Astrocyte of the cerebellum (primary cell): ENCODE data around the gene GLRX.
"Not testable (repeated sequence)": the region's sequence is repeated elsewhere in the genome, so short reads cannot be mapped to it uniquely, and the experiment has no call there.

Experiments used
- DNase-seq: peaks from one replicate; pipeline ENCODE4 v3.0.0-alpha.2; 2011; ENCODE audit warnings: low read depth
- H3K4me3 ChIP-seq: 2 replicates; pipeline ENCODE4 v1.5.1; 2011; ENCODE audit warnings: mild to moderate bottlenecking, low read depth, low read length, moderate library complexity
- in situ Hi-C: cut with HindIII; loops from 2 replicates; pipeline ENCODE4 v1.10.0; 2017; ENCODE audit warnings: low sequenced_read_pairs
- TF ChIP-seq, protein P1 (sequence below): IDR thresholded peaks from 2 replicates; pipeline ENCODE4 v1.5.1; 2012; ENCODE audit warnings: low read length, low read depth, moderate library complexity, mild to moderate bottlenecking; ENCODE audit errors: missing control alignments

Gene GLRX, protein sequence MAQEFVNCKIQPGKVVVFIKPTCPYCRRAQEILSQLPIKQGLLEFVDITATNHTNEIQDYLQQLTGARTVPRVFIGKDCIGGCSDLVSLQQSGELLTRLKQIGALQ

DNA sequence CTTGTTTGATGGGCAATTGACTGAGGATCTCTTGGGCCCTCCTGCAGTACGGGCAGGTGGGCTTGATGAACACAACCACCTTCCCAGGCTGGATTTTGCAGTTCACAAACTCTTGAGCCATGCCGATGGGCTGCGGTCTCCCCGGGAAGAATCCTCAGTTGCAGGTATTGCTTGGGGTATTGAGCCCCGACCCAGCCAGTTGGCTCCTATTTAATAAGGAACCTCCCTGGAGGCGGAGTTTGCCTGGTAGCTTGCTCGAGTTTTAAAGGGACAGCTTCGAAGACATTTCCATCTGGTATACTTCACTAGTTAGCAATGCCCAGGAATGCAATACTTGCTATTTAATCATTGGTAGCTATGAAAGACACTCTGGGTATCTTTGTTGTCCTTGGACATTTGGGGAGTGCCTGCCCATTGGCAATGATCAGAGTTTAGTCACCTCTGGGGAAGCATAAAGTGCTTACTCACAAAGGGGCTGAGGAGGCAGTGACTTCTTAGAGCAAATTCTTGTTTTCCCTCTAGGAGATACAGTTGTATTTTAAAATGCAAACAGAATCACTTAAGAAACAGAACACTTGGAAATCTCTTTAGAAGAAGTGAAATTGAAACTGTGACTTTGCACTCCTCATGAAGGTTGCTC lies at the start of gene GLRX:
Gene GLRX (minus strand): TSS at position 185 of the 640 bp plus-strand sequence. CDS start 64 bp downstream, at position 121.
- TF ChIP-seq, protein P1, sequence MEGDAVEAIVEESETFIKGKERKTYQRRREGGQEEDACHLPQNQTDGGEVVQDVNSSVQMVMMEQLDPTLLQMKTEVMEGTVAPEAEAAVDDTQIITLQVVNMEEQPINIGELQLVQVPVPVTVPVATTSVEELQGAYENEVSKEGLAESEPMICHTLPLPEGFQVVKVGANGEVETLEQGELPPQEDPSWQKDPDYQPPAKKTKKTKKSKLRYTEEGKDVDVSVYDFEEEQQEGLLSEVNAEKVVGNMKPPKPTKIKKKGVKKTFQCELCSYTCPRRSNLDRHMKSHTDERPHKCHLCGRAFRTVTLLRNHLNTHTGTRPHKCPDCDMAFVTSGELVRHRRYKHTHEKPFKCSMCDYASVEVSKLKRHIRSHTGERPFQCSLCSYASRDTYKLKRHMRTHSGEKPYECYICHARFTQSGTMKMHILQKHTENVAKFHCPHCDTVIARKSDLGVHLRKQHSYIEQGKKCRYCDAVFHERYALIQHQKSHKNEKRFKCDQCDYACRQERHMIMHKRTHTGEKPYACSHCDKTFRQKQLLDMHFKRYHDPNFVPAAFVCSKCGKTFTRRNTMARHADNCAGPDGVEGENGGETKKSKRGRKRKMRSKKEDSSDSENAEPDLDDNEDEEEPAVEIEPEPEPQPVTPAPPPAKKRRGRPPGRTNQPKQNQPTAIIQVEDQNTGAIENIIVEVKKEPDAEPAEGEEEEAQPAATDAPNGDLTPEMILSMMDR = no peak
- peak; percentile 66 for DNase-seq
- H3K4me3 ChIP-seq = peak within 1 kb of the TSS; percentile 65
- in situ Hi-C loops = no loop called here

DNA sequence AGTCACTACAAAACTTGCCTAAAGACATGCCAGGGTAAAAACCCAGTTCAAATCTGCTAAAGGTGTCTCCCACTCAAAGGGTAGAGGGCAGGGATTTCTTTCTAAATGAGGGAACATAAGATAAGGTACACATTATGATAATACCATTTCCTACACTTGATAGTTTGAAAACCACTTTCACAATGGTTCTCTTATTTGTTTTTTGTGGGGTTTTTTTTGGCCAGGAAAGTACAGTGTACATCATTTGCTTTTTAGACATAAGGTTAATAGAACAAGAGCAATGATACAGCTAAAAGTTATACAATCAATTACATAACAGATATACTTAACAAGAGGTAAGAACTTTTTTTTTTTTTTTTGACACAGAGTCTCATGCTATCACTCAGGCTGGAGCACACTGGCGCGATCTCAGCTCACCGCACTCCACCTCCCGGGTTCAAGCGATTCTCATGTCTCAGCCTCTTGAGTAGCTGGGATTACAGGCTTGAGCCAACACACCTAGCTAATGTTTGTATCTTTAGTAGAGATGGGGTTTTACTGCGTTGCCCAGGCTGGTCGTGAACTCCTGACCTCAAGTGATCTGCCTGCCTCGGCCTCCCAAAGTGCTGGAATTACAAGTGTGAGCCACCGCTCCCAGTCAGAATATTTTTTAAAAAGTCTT lies 48.8 kb upstream of the GLRX start:
- DNase-seq = no peak
- no peak overlapping the region for H3K4me3 ChIP-seq
- in situ Hi-C loops = no loop called here
- TF ChIP-seq, protein P1 = no peak

DNA sequence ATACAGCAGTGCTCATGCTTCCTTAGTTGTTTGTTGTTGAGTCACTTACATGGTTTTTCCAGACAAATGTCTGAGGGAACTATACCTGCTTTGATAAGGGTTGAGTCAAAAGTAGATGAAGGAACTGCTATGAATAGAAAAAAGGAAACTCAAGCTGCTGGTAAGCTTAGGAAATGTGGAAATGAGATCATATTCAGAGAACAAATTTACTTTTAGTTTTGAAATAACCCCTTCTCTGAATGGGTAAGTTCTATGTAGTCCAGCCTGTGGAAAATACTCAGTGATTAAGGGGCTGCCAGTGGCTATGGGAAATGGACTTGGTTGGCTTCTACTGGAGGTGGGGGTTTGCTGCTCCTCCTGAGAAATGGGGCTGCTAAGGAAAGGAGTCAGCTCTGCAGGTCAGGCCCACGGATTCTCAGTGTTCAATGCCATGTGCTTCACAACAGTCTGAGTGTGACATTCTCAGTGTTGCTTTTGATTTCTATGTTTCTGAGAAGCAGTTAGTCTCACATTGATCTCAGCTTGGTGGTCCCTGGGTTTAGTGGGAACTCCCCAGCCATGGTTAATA lies 47.7 kb upstream of the GLRX start:
- in situ Hi-C loops = no loop called here
- DNase-seq = no peak
- H3K4me3 ChIP-seq = no peak overlapping the region
- TF ChIP-seq, protein P1 = no peak

DNA sequence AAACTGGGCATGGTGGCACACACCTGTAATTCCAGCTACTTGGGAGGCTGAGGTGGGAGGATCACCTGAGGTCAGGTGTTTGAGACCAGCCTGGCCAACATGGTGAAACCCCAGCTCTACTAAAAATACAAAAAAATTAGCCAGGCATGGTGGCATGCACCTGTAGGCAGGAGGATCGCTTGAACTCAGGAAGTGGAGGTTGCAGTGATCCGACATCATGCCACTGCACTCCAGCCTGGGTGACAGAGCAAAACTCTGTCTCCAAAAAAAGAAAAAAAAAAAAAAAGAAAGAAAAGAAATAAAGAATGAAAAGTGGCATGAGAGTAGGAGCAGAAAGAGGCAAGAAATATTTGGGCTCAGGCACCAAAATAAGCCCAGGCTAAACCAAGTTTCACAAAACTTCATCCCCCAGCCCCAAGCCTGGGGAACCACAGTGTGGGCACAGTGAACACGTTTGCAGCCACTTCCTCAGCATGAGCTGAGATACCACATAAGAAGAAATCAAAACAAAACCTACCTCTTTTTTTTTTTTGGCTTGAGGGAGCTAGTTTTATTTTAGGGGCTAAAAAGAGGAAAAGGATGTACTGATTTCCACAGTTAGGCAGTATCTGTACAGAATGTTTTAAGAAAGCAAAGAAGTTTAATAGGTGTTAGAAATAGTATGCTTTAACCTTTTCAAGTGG lies 46.8 kb upstream of the GLRX start:
- in situ Hi-C loops = loop anchor here (5.0 kb wide), 1 partner anchor 468 kb away; no protein-coding TSS in a partner anchor
- not testable (repeated sequence) for DNase-seq

DNA sequence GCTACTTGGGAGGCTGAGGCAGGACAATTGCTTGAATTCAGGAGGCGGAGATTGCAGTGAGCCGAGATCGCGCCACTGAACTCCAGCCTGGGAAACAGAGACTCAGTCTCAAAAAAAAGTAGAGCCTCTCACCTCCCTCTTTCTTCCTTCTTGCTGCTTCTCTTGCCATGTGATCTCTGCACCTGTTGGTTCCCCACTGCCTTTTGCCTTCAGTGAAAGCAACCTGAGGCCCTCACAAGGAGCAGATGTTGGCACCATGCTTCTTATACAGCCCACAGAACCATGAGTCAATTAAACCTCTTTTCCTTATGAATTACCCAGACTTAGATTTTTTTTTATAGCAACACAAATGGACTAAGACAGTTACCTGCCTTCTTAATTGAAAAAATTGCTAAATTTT lies 45.6 kb upstream of the GLRX start:
- DNase-seq = no peak
- no peak overlapping the region for H3K4me3 ChIP-seq
- TF ChIP-seq, protein P1 = no peak
- in situ Hi-C loops = loop anchor here (5.0 kb wide), 1 partner anchor 469 kb away; no protein-coding TSS in a partner anchor

More for the DNA sequence above, 46.8 kb upstream of the GLRX start:
- H3K4me3 ChIP-seq = not testable (repeated sequence)

DNA sequence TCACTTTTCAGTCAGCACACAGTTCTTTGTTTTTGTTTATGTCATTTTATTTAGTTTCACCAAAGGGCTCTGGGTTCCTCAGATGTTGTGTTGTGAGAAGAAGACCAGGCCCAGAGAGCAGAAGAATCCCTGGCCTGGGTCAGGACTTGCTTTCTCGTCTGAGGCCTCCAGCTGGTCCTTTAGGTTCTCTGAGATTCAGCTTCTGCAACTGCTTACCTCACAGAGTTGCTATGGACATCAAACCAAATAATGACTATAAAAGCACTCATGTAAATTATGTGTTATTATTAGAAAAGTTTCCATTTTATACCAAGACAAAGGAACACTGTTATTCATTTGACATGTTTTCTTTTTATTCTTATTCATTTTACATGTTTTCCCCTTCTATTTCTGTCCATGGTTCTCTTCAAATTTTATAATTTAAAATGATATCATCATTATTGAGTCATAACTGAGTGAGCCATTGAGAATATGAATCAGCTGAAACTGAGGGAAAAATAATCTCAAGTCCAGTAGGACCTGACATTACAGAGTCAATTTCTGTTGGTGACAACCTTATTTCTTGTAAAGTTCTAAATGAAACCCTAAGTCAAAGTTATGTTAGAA lies 44.0 kb upstream of the GLRX start:
- TF ChIP-seq, protein P1 = no peak
- no peak for DNase-seq
- in situ Hi-C loops = loop anchor here (5.0 kb wide), 1 partner anchor 471 kb away; no protein-coding TSS in a partner anchor
- no peak overlapping the region for H3K4me3 ChIP-seq
